ENCODE data around the gene ITPK1.

The ITPK1 gene

DNA sequence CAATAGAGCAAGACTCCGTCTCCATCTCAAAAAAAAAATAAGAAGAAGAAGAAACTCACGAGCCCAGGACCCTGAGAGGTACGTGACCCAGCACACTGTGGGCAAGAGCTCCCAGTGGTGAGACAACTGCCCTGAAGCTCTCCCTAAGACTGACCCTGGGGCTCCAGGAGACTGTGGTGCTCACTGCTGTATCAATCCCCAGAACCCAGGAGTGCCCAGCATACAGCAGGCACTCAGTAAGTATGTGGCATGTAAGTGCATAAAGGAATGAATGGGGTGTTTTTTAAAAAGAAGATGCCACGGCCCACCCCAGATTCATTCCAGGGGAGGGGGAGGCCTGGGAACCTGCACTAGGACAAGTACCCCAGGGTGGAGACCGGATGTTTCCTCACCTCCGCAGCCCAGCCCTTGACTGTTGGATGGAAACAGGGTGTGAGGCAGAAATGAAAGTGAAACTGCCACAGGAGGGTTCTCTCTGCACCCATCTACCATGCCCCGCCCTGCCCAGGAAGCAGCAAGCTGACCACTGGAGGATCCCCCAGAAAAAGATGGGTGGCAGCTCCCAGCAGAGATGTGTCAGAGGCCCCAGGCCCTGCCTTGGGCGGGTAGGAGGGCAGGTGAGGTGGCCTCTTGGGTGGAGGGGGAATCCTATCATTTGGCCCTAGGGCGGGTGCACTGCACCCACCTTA, 12.2 kb downstream of the ITPK1 start:
- no peak for DNase-seq

DNA sequence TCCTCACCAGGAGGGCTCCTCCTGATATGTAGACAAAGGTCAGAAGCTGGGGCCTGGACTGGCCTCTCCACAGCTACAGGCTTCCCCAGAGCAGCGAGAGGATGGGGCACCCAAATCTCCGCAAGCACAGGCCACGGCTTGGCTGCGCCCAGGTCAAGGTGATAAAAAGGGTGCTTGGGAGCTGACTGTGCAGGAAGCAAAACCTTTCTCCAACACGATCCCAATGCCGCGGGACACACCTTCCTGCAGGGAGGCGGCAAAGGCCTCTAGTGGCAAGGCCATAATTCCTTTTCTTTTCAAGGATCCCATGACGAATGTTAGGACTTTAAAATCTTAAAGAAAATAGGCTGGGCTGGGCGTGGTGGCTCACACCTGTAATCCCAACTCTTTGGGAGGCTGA, 13.6 kb downstream of the ITPK1 start:
- no peak for DNase-seq

- DNase-seq: no peak
Observed at GRCh38 chr14:93101181-93101580, 14.5 kb downstream of the ITPK1 start.

DNA sequence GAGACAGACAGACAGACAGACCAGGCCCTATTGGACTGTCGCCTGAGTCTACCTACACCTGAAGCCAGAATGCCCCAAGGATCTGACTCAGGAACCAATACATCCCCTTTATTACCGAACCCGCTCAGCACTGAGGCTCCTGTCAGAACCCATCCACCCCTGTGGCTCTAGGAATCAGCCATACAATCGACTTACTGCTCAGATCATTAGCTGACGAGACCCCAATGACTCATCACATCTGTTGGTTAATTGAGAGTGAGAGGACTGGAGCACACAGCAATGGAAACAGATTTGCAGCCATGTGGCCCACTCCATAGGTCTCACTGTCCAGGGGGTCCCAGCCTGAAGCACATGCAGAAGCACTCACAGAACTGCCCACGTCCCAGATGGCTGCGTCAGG, 15.2 kb downstream of the ITPK1 start:
- DNase-seq: no peak

GRCh38 chr14:93100100-93100499, 15.6 kb downstream of the ITPK1 start:
- DNase-seq: no peak

DNA sequence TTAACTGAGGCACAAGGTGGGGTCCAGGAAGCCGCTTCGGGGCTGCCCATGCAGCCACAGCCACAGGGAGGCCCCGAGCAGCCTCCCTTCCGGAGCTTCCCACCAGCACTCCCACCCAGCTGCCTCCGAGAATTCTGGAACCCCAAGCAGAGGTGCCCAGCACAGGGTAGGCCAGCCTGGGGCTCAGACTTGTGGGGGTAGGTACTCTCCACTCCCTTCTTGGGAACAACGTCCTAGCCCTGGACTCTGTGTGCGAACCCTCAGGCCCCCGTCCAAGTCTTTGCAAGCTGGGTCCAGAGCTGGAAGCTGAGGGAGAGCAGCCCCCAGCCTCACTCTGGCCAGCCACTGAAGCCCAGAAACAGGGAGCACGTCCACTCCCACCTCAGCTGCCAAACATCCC, 16.1 kb downstream of the ITPK1 start:
- no peak for DNase-seq

GRCh38 chr14:93099196-93099595, 16.5 kb downstream of the ITPK1 start:
- DNase-seq: no peak

- no peak for DNase-seq
Observed at GRCh38 chr14:93096691-93097322, 18.9 kb downstream of the ITPK1 start.

DNA sequence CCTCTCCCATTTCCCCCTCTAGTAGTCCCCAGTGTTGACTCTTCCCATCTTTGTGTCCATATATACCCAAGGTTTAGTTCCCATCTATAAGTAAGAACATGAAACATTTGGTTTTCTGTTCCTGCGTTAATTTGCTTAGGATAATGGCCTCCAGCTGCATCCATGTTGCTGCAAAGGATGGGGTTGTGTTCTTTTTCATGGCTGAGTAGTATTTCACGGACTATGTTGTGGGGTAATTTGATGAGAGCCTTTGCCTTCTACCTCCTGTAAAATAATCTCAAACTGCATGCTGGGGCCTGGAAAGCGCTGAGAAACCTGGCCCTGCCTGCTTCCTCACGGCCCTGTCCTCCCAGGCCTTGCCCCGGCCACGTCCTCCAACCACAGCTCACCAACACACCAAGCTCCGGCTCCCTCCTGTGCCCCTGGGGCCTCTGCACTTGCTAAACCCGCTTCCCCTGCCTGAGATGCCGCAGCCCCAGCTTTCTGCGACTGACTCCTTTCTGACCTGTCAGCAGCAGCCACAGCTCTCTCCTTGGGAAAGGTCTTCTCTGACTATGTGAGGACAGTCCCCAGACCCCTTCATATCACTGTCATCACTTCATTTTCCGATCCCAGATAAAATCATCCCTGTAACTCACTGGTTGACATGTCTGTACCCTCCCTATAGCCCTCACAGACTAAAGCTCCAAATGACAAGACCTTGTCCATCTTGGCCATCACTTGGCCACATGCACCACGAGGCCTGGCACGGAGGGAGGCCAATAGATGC, 19.8 kb downstream of the ITPK1 start:
- DNase-seq: no peak

- DNase-seq: no peak
Observed at GRCh38 chr14:93094121-93094918, 21.4 kb downstream of the ITPK1 start.

DNA sequence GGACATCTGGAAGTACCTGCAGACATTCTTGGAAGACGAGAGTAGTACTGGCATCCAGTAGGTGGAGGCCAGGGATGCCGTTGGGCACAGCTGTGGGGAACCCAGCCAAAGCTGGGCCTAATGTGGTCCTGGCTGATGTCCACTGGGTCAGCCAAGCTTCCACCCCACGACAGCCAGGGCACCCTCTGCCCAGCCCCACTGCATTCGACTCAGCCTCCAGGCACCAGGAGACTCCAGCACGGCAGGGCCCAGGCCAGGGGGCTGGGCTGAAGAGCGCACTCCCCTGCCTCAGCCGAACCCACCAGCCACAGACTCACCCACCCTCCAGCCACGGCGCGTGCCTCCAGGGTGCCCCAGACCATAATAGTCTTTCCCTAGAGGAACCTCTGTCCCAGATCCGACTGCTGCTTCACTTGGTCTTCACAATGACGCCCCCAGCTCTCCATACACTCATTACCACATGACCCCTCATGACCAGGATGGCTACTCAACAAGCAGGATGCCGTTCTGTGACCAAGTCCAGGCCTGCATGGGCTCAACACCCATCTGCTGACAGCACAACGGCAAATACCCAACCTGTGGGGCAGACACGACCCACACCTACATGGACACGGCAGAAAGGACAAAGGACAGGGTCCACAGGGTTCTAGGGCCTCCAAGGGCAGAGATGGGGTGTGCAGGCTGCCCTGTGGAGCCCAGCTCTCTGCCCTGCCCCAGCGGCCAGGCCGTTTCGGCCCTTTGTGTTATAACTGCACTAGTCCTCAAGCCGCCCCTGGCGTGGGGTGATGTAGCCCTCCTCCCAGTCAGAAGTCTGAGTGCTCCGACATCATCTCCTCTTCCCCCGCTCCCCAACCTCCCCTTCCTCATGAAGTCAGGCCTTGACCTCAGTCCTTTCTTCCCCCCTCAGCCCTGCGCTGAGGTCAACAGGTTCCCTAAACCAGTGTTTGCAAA, 22.8 kb downstream of the ITPK1 start:
- DNase-seq: no peak

DNA sequence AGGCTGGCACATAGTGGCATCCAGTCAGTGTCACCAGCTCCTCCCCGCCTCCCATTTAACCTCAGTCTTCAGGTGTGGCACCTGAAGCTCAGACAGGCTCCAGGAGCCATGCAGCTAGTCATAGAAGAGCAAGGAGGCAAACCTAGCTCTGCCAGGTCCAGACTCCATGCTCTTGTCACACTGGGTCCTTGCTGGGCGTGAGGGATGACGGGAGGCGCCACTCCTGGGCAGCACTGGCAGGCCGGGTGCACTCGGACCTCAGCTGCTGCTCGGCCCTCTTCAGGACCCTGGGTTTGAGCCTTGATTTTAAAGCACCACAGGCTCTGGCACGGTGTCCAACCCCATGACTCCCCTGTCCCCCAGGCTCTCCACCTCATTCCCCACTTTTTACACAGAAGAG, 24.1 kb downstream of the ITPK1 start:
- no peak for DNase-seq

DNA sequence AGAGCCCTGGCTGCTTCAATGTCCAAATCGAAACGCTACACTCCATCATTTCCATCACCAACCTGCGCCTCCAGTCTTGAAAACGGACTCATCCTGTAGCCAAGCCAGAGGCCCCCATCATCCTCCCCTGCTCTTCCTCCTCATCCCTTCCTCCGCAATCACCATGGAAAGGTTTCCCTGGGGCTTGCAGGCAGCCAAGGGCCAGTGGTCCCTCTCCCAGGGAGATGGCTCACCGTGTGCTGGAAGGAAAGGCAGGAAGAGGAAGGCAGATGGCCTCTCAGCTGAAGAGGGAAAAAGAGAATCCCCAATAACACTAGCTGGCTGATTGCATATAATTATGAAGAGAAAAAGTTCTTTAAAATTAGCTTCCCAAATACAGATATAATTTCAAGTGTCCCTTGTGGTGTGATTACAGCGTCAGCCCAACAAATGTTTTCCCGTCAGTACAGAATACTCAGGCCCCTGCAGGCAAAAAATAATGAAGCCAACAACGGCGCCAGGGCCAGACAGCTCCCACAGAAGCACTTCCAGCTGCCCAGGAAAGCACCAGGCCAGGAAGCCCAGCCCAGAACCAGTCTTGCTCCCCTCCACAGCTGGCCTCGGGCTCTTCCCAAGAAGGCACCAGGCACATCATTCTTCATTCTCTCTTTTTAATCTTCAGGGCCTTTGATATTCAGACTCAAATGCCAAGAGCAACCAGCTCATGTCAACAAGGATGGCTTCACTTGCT, 24.7 kb downstream of the ITPK1 start:
- DNase-seq: no peak

DNA sequence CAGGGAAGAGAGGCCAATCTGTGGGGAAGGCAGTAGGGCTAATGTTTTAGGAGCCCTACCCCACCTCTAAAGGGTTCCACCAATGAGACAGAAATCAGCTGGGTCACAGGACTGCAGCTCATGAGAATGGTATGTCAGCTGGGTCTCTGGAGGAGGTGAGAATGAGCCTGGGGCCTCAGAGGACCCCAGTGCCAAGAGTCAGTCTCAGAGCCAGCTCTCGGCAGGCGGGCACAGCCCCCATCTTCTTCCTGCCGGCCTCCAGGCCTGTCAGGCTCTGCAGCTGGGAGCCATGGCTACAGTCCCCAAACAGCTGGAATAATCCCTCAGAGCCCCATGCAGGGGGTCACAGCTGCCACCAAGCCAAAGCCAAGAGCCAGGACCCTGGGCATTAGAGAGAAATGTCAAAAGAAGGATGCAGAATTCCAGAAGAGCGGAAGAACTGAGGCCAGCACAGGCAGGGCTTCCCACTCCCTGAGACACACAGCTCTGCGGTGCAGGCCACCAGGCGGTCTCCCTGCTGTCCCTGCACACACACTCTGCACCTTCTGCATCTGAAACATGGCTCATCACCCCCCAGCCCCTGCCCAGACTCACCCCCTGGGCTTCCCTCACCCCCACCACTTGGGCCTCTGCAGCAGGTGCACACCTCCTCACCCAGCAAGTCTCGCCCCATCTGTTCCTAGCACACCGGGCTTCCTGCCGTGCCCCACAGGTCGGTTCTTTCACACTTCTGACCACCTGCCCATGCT, 26.0 kb downstream of the ITPK1 start:
- DNase-seq: no peak

DNA sequence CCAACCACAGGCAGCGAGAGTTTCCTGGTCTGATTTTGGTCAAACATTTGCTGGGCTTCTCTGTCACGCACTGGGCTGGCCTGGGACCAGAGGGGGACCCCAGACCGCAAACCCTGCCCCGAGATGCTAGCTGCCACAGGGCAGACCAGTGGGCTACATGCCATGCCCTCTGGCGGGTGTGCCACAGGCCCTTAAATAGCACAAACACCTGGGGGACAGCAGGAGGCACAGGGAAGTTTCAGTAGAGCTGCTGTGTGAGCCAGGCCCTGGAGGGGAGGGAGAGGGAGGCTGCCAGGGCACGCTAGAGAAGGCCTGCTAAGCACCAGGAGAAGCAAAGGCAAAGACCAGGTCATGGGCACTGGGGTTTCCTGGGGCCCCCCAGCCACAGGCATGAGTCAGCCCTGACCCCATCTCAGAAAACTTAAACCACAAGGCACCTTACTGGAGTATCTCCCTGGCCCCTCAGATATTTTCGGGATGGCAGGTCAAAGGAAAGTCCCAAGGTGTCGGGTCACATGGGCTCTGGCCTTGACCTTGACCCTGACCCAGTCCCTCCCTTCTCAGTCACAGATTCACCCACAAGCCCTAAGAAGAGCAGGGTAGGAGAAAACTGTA, 29.2 kb downstream of the ITPK1 start:
- no peak for DNase-seq

- no peak for DNase-seq
Observed at GRCh38 chr14:93085911-93086310, 29.8 kb downstream of the ITPK1 start.

DNA sequence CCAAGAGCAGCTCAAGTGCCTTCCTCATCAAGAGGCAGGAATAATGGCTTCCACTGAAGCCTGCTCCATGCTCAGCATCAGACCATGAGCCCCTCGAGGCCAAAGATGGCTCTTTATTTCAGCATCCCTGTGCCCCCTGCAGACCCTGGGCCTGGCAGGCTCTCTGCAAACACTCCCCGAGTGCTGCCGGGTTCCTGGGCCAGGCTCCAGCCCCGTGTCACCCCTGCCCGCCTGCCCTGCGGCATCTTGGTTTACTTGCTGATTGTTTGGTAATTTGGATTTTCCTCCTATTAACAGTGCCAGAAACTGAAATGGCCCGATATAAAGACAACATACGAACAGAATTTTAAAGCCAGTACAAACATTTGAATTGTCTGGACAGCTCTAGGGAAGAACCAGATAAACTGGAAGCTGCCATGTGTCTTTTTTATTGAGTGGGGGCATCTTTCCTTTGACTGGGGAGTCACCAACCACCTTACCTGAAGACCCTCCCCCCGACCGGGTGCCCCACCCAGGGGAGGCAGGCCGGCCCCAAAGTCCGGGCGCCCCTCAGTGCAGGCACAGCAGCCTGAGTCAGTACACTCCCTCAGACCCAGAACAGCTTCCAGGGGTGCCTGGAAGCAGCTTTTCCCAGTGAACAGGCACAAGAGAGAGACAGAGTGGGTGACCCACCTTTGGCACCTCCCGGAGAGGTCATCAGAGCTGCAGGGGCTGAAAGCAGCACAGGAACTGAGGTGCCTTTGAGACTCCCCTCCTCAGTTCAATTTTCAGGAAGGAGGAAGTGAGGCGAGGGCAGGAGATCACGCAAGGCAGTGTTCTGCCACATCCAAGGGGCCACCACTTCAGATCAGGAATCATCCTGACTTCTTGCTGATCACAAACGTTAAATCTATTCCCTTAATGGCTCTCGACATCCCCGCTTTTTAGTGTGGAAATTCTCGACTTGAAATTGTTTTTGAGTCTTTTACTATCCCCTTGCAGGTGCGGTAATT, 30.6 kb downstream of the ITPK1 start:
- DNase-seq: no peak

GRCh38 chr14:93084402-93084801, 31.3 kb downstream of the ITPK1 start:
- no peak for DNase-seq

- no peak for DNase-seq
Observed at GRCh38 chr14:93083917-93084316, 31.8 kb downstream of the ITPK1 start.
